Measurements from ENCODE around the gene MAGIX.

DNA sequence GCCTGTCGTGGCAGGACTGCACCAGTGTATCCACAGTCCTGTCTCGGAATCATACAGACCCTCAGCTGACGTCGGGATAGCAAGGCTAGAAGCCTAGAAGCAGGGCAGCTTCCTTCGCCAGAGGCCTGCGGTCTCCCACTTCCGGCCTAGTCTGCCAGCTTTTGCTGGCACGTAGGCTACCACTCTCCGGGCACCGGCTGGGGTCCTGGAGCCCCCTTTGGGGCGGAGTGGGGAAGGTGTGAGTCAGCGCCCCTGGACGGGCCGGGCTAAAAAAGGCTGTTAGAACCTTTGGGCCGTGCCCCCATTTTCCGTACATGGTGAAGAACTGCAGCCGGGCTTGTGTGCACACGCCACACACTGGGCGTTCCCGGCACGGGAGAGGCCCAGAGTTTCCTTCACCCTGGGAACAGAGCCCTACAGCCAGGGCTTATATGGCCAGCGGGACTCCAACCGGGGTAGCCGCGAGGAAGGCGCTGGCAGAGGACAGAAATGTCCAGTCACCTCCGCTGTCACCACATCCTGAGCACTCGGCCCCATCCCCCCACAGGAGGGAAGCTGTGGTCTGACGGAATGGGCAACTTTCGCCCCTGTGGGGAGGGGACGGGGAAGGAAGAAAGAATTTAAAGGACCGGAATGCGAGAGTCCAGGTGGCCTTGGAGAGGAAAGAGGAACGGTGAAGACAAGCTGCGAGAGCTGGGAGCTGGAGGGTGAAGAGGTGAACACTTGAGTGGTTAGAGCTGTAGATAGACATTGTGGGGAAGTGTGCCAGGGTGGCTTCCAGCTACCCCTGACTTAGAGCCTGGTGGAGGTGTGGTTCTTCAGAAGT is 4.6 kb downstream of the MAGIX start:
- TF ChIP-seq ZNF274 (IDR thresholded peaks at IDR 0.05; ENCODE audit: low read depth, low read length), result no peak
- TF ChIP-seq YY1 (IDR thresholded peaks at IDR 0.05; ENCODE audit: insufficient read depth, insufficient read length), result no peak
